ENCODE measurements around the gene NTN1. TPM values are rescaled to one million over a fixed set of nuclear protein-coding genes. Genes with fewer than 3 reads are reported as not detected.

Gene NTN1
- total RNA-seq, 2 experiments from 2014 or later = not detected

GRCh38 chr17:9087921-9088320, 66.6 kb downstream of the NTN1 start:
- Histone ChIP-seq H3K27ac (ENCODE audit: low read depth, low read length, poor library complexity, severe bottlenecking) (no peak overlapping the region), H3K9me3 (ENCODE audit: low read length) (no peaks in the 10 kb centered on the region), H3K9me2 (ENCODE audit: insufficient read depth, low read length) (no peaks in the 10 kb centered on the region), H4K20me1 (ENCODE audit: insufficient read depth, low read length) (no peaks in the 10 kb centered on the region), H3K4me2 (ENCODE audit: low read length) (no peak overlapping the region), H3K79me2 (ENCODE audit: insufficient read depth, low read depth, low read length) (no peaks in the 10 kb centered on the region), H3K4me3 (ENCODE audit: low read depth, low read length, poor library complexity, severe bottlenecking) (no peak overlapping the region), H2AFZ (ENCODE audit: low read length) (no peak overlapping the region), H3K4me1 (ENCODE audit: insufficient read depth, low read length, poor library complexity, severe bottlenecking) (no peaks in the 10 kb centered on the region), H3K36me3 (ENCODE audit: insufficient read depth, low read length) (no peaks in the 10 kb centered on the region)
- intact Hi-C loops (cut with micrococcal nuclease; ENCODE audit: unreplicated experiment) = loop anchor here (10.0 kb wide), 1 partner anchor 63 kb away; the partner anchor contains the start of gene NTN1
- BruUV-seq (replicated peaks) = no TSS peak
- DNase-seq (ENCODE audit: low spot score) = no peak
- no peak for TF ChIP-seq EZH2phosphoT487 (IDR thresholded peaks at IDR 0.05; ENCODE audit: borderline replicate concordance, low read depth, low read length)
- TF ChIP-seq, protein P1, sequence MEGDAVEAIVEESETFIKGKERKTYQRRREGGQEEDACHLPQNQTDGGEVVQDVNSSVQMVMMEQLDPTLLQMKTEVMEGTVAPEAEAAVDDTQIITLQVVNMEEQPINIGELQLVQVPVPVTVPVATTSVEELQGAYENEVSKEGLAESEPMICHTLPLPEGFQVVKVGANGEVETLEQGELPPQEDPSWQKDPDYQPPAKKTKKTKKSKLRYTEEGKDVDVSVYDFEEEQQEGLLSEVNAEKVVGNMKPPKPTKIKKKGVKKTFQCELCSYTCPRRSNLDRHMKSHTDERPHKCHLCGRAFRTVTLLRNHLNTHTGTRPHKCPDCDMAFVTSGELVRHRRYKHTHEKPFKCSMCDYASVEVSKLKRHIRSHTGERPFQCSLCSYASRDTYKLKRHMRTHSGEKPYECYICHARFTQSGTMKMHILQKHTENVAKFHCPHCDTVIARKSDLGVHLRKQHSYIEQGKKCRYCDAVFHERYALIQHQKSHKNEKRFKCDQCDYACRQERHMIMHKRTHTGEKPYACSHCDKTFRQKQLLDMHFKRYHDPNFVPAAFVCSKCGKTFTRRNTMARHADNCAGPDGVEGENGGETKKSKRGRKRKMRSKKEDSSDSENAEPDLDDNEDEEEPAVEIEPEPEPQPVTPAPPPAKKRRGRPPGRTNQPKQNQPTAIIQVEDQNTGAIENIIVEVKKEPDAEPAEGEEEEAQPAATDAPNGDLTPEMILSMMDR (conservative IDR thresholded peaks at IDR 0.05; ENCODE audit: low read length) = no peak
- ChIA-PET CTCF (ENCODE audit: unreplicated experiment) (no interaction called here), POLR2A (no interaction called here)

DNA sequence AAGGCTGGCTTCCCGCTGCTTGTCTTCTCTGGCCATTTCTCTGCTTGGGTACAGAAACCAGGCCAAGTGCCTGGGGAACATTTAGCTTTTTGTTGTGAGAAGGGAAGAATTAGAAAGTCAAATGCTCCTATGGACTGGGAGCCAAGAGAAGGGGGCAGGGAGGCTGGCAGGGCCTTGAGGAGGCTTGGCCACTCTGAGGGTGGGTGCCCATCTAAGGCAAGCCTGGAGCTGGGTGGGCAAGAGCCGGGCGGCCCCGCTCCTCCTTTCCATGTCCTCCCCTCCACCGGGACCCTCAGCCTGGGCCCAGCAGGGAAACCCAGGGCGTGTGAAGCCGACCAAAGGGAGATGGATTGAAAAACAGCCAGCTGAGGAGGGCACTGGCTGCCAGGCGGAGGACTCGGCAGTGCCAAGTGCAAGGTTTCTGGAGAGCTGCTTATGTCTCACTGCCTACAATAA, 69.4 kb downstream of the NTN1 start:
- ChIA-PET POLR2A (interaction anchor here (0.6 kb wide), 1 partner anchor 72 kb away, joined by 3 read pairs; no protein-coding TSS in a partner anchor), CTCF (ENCODE audit: unreplicated experiment) (no interaction called here)
- no peak overlapping the region for H3K27ac ChIP-seq (ENCODE audit: low read depth, low read length, poor library complexity, severe bottlenecking)
- H3K4me1 ChIP-seq (ENCODE audit: insufficient read depth, low read length, poor library complexity, severe bottlenecking) = no peaks in the 10 kb centered on the region
- no peaks in the 10 kb centered on the region for H4K20me1 ChIP-seq (ENCODE audit: insufficient read depth, low read length)
- TF ChIP-seq EZH2phosphoT487 (IDR thresholded peaks at IDR 0.05; ENCODE audit: borderline replicate concordance, low read depth, low read length) = no peak
- TF ChIP-seq, protein P1 (conservative IDR thresholded peaks at IDR 0.05; ENCODE audit: low read length) = no peak
- H3K9me3 ChIP-seq (ENCODE audit: low read length) = no peaks in the 10 kb centered on the region
- H3K4me3 ChIP-seq (ENCODE audit: low read depth, low read length, poor library complexity, severe bottlenecking) = no peak overlapping the region
- no peaks in the 10 kb centered on the region for H3K79me2 ChIP-seq (ENCODE audit: insufficient read depth, low read depth, low read length)
- H3K36me3 ChIP-seq (ENCODE audit: insufficient read depth, low read length) = no peaks in the 10 kb centered on the region
- no peaks in the 10 kb centered on the region for H3K9me2 ChIP-seq (ENCODE audit: insufficient read depth, low read length)
- DNase-seq (ENCODE audit: low spot score) = no peak
- H2AFZ ChIP-seq (ENCODE audit: low read length) = no peak overlapping the region
- intact Hi-C loops (cut with micrococcal nuclease; ENCODE audit: unreplicated experiment) = no loop called here
- no TSS peak for BruUV-seq (replicated peaks)
- no peak overlapping the region for H3K4me2 ChIP-seq (ENCODE audit: low read length)

DNA sequence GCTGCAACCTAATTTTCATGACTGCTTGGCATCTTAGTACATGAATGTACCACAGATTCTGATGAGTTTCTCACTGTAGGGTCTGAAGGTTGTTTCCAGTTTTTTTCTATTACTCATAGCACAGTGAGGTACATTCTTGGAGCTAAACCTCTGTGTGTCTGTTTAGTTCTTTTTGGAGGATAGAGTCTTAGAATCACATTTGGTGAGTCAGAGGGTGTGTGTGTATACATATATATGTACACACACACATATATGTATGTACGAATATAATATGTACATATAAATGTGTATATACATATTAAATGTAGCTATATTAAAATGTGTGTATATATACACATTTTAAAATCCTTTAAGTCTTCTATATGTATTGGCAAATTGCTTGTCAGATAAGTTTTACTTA, 72.9 kb downstream of the NTN1 start:
- CTCF ChIA-PET (ENCODE audit: unreplicated experiment) = no interaction called here
- Histone ChIP-seq H3K4me2 (ENCODE audit: low read length) (no peak overlapping the region), H3K4me3 (ENCODE audit: low read depth, low read length, poor library complexity, severe bottlenecking) (no peak overlapping the region), H3K9me3 (ENCODE audit: low read length) (no peaks in the 10 kb centered on the region), H2AFZ (ENCODE audit: low read length) (no peak overlapping the region), H3K9me2 (ENCODE audit: insufficient read depth, low read length) (no peaks in the 10 kb centered on the region), H4K20me1 (ENCODE audit: insufficient read depth, low read length) (no peaks in the 10 kb centered on the region), H3K79me2 (ENCODE audit: insufficient read depth, low read depth, low read length) (no peaks in the 10 kb centered on the region), H3K36me3 (ENCODE audit: insufficient read depth, low read length) (no peaks in the 10 kb centered on the region), H3K27ac (ENCODE audit: low read depth, low read length, poor library complexity, severe bottlenecking) (no peak overlapping the region), H3K4me1 (ENCODE audit: insufficient read depth, low read length, poor library complexity, severe bottlenecking) (no peaks in the 10 kb centered on the region)
- POLR2A ChIA-PET = interaction anchor here (0.6 kb wide), 1 partner anchor 286 kb away, joined by 4 read pairs; no protein-coding TSS in a partner anchor
- no peak for DNase-seq (ENCODE audit: low spot score)
- intact Hi-C loops (cut with micrococcal nuclease; ENCODE audit: unreplicated experiment) = no loop called here
- TF ChIP-seq, protein P1 (conservative IDR thresholded peaks at IDR 0.05; ENCODE audit: low read length) = no peak
- no peak for TF ChIP-seq EZH2phosphoT487 (IDR thresholded peaks at IDR 0.05; ENCODE audit: borderline replicate concordance, low read depth, low read length)
- no TSS peak for BruUV-seq (replicated peaks)

Measured in OCI-LY7 (cell line).